ENCODE results near the gene PHRF1.

The PHRF1 gene

GRCh38 chr11:578276-579035 lies 2.2 kb downstream of the PHRF1 start:
- H2AFZ ChIP-seq (ENCODE audit: low read length, unreplicated experiment): no peak overlapping the region
- H3K36me3 ChIP-seq (ENCODE audit: insufficient read depth, low read length): peaks cover 9% of the 10 kb centered on the region; the same call in 1 of the 2 replicates
- H3K27ac ChIP-seq (ENCODE audit: low read depth, low read length): no peak overlapping the region
- peaks cover 65% of the 10 kb centered on the region for H3K79me2 ChIP-seq (ENCODE audit: control insufficient read depth, insufficient read depth, low read length, unreplicated experiment)
- H3K4me3 ChIP-seq (ENCODE audit: low read depth, low read length): peak overlapping the region; percentile 87
- no peaks in the 10 kb centered on the region for H3K27me3 ChIP-seq (ENCODE audit: insufficient read depth, low read length)
- peaks cover 34% of the 10 kb centered on the region for H3K4me1 ChIP-seq (ENCODE audit: control insufficient read depth, insufficient read depth, low read length, unreplicated experiment)

- peaks cover 30% of the 10 kb centered on the region for H3K4me1 ChIP-seq (ENCODE audit: control insufficient read depth, insufficient read depth, low read length, unreplicated experiment)
- H3K27me3 ChIP-seq (ENCODE audit: insufficient read depth, low read length): no peaks in the 10 kb centered on the region
- H3K27ac ChIP-seq (ENCODE audit: low read depth, low read length): no peak overlapping the region; the same call in 1 of the 2 replicates
- H3K79me2 ChIP-seq (ENCODE audit: control insufficient read depth, insufficient read depth, low read length, unreplicated experiment): peaks cover 78% of the 10 kb centered on the region
- no peak overlapping the region for H2AFZ ChIP-seq (ENCODE audit: low read length, unreplicated experiment)
- H3K4me3 ChIP-seq (ENCODE audit: low read depth, low read length): no peak overlapping the region
- peaks cover 16% of the 10 kb centered on the region; the same call in 1 of the 2 replicates for H3K36me3 ChIP-seq (ENCODE audit: insufficient read depth, low read length)
Measured at GRCh38 chr11:579830-580601, 3.7 kb downstream of the PHRF1 start.

- Histone ChIP-seq H2AFZ (ENCODE audit: low read length, unreplicated experiment) (no peak overlapping the region), H3K4me1 (ENCODE audit: control insufficient read depth, insufficient read depth, low read length, unreplicated experiment) (peaks cover 30% of the 10 kb centered on the region), H3K27ac (ENCODE audit: low read depth, low read length) (no peak overlapping the region), H3K36me3 (ENCODE audit: insufficient read depth, low read length) (peaks cover 18% of the 10 kb centered on the region; the same call in 1 of the 2 replicates), H3K79me2 (ENCODE audit: control insufficient read depth, insufficient read depth, low read length, unreplicated experiment) (peaks cover 79% of the 10 kb centered on the region), H3K4me3 (ENCODE audit: low read depth, low read length) (no peak overlapping the region), H3K27me3 (ENCODE audit: insufficient read depth, low read length) (no peaks in the 10 kb centered on the region)
Measured at GRCh38 chr11:581342-581741, 5.1 kb downstream of the PHRF1 start.

- no peak overlapping the region for H3K4me3 ChIP-seq (ENCODE audit: low read depth, low read length)
- H3K79me2 ChIP-seq (ENCODE audit: control insufficient read depth, insufficient read depth, low read length, unreplicated experiment): peaks cover 77% of the 10 kb centered on the region
- peaks cover 20% of the 10 kb centered on the region; the same call in 1 of the 2 replicates for H3K36me3 ChIP-seq (ENCODE audit: insufficient read depth, low read length)
- no peaks in the 10 kb centered on the region for H3K27me3 ChIP-seq (ENCODE audit: insufficient read depth, low read length)
- peaks cover 32% of the 10 kb centered on the region for H3K4me1 ChIP-seq (ENCODE audit: control insufficient read depth, insufficient read depth, low read length, unreplicated experiment)
- no peak overlapping the region for H2AFZ ChIP-seq (ENCODE audit: low read length, unreplicated experiment)
- H3K27ac ChIP-seq (ENCODE audit: low read depth, low read length): no peak overlapping the region
Measured at GRCh38 chr11:581752-582151, 5.5 kb downstream of the PHRF1 start.

GRCh38 chr11:584287-584686 lies 8.0 kb downstream of the PHRF1 start:
- H3K27ac ChIP-seq (ENCODE audit: low read depth, low read length): no peak overlapping the region
- peaks cover 59% of the 10 kb centered on the region for H3K79me2 ChIP-seq (ENCODE audit: control insufficient read depth, insufficient read depth, low read length, unreplicated experiment)
- peaks cover 20% of the 10 kb centered on the region for H3K36me3 ChIP-seq (ENCODE audit: insufficient read depth, low read length)
- H3K4me1 ChIP-seq (ENCODE audit: control insufficient read depth, insufficient read depth, low read length, unreplicated experiment): peaks cover 27% of the 10 kb centered on the region
- H2AFZ ChIP-seq (ENCODE audit: low read length, unreplicated experiment): no peak overlapping the region
- H3K4me3 ChIP-seq (ENCODE audit: low read depth, low read length): no peak overlapping the region
- no peaks in the 10 kb centered on the region for H3K27me3 ChIP-seq (ENCODE audit: insufficient read depth, low read length)

GRCh38 chr11:586376-587316 lies 10.4 kb downstream of the PHRF1 start:
- H3K36me3 ChIP-seq (ENCODE audit: insufficient read depth, low read length): peaks cover 23% of the 10 kb centered on the region

GRCh38 chr11:587546-587945 lies 11.3 kb downstream of the PHRF1 start:
- Histone ChIP-seq H3K79me2 (ENCODE audit: control insufficient read depth, insufficient read depth, low read length, unreplicated experiment) (peaks cover 48% of the 10 kb centered on the region), H3K36me3 (ENCODE audit: insufficient read depth, low read length) (peaks cover 25% of the 10 kb centered on the region), H3K4me1 (ENCODE audit: control insufficient read depth, insufficient read depth, low read length, unreplicated experiment) (peaks cover 16% of the 10 kb centered on the region)

More at GRCh38 chr11:586376-587316, 10.4 kb downstream of the PHRF1 start:
- peaks cover 16% of the 10 kb centered on the region for H3K4me1 ChIP-seq (ENCODE audit: control insufficient read depth, insufficient read depth, low read length, unreplicated experiment)
- peaks cover 55% of the 10 kb centered on the region for H3K79me2 ChIP-seq (ENCODE audit: control insufficient read depth, insufficient read depth, low read length, unreplicated experiment)
- no peaks in the 10 kb centered on the region for H3K27me3 ChIP-seq (ENCODE audit: insufficient read depth, low read length)
- H3K27ac ChIP-seq (ENCODE audit: low read depth, low read length): no peak overlapping the region
- no peak overlapping the region for H3K4me3 ChIP-seq (ENCODE audit: low read depth, low read length)
- no peak overlapping the region for H2AFZ ChIP-seq (ENCODE audit: low read length, unreplicated experiment)

GRCh38 chr11:587978-588380 lies 11.7 kb downstream of the PHRF1 start:
- H3K79me2 ChIP-seq (ENCODE audit: control insufficient read depth, insufficient read depth, low read length, unreplicated experiment): peaks cover 45% of the 10 kb centered on the region

More at GRCh38 chr11:587546-587945, 11.3 kb downstream of the PHRF1 start:
- no peak overlapping the region for H3K4me3 ChIP-seq (ENCODE audit: low read depth, low read length)
- H2AFZ ChIP-seq (ENCODE audit: low read length, unreplicated experiment): no peak overlapping the region
- no peak overlapping the region; the same call in 1 of the 2 replicates for H3K27ac ChIP-seq (ENCODE audit: low read depth, low read length)
- no peaks in the 10 kb centered on the region for H3K27me3 ChIP-seq (ENCODE audit: insufficient read depth, low read length)

GRCh38 chr11:589798-590197 lies 13.5 kb downstream of the PHRF1 start:
- Histone ChIP-seq H3K36me3 (ENCODE audit: insufficient read depth, low read length) (peaks cover 30% of the 10 kb centered on the region), H3K79me2 (ENCODE audit: control insufficient read depth, insufficient read depth, low read length, unreplicated experiment) (peaks cover 35% of the 10 kb centered on the region)

More at GRCh38 chr11:587978-588380, 11.7 kb downstream of the PHRF1 start:
- Histone ChIP-seq H3K4me1 (ENCODE audit: control insufficient read depth, insufficient read depth, low read length, unreplicated experiment) (peaks cover 16% of the 10 kb centered on the region), H3K36me3 (ENCODE audit: insufficient read depth, low read length) (peaks cover 29% of the 10 kb centered on the region), H3K27ac (ENCODE audit: low read depth, low read length) (peak overlapping the region; percentile 35), H2AFZ (ENCODE audit: low read length, unreplicated experiment) (no peak overlapping the region), H3K4me3 (ENCODE audit: low read depth, low read length) (no peak overlapping the region), H3K27me3 (ENCODE audit: insufficient read depth, low read length) (no peaks in the 10 kb centered on the region)

GRCh38 chr11:590997-591396 lies 14.7 kb downstream of the PHRF1 start:
- H3K27ac ChIP-seq (ENCODE audit: low read depth, low read length): no peak overlapping the region

More at GRCh38 chr11:589798-590197, 13.5 kb downstream of the PHRF1 start:
- H3K4me3 ChIP-seq (ENCODE audit: low read depth, low read length): no peak overlapping the region
- no peaks in the 10 kb centered on the region for H3K27me3 ChIP-seq (ENCODE audit: insufficient read depth, low read length)
- no peak overlapping the region for H3K27ac ChIP-seq (ENCODE audit: low read depth, low read length)
- H3K4me1 ChIP-seq (ENCODE audit: control insufficient read depth, insufficient read depth, low read length, unreplicated experiment): peaks cover 16% of the 10 kb centered on the region
- H2AFZ ChIP-seq (ENCODE audit: low read length, unreplicated experiment): no peak overlapping the region

More at GRCh38 chr11:590997-591396, 14.7 kb downstream of the PHRF1 start:
- Histone ChIP-seq H2AFZ (ENCODE audit: low read length, unreplicated experiment) (no peak overlapping the region), H3K27me3 (ENCODE audit: insufficient read depth, low read length) (no peaks in the 10 kb centered on the region), H3K79me2 (ENCODE audit: control insufficient read depth, insufficient read depth, low read length, unreplicated experiment) (peaks cover 38% of the 10 kb centered on the region), H3K4me3 (ENCODE audit: low read depth, low read length) (no peak overlapping the region), H3K36me3 (ENCODE audit: insufficient read depth, low read length) (peaks cover 30% of the 10 kb centered on the region), H3K4me1 (ENCODE audit: control insufficient read depth, insufficient read depth, low read length, unreplicated experiment) (peaks cover 16% of the 10 kb centered on the region)

Measured in ACC112 (cell line).